ENCODE results near the gene PCNT. TPM values are rescaled to one million over a fixed set of nuclear protein-coding genes. Genes with fewer than 3 reads are reported as not detected.

PCNT gene
- total and polyA plus RNA-seq, 2 donors (not counting 1 experiment from before 2014, with no cell fraction given), result 20.3 to 58.1 TPM

- Mint-ChIP-seq H3K4me1 (no peaks in the 10 kb centered on the region), H3K27ac (no peak overlapping the region), H3K4me3 (no peak overlapping the region), H3K9me3 (ENCODE audit: insufficient read depth) (no peaks in the 10 kb centered on the region), H3K27me3 (no peaks in the 10 kb centered on the region)
- ChIA-PET POLR2A (no interaction called here), CTCF (no interaction called here)
- Histone ChIP-seq H3K4me1 (ENCODE audit: control insufficient read depth in 2 of 2, insufficient read depth in 2 of 2, low read length in 2 of 2) (no peaks in the 10 kb centered on the region), H2AFZ (ENCODE audit: insufficient read depth, low read depth, low read length, poor library complexity, severe bottlenecking) (no peak overlapping the region), H3K27me3 (replicated peaks in 1 of 4; ENCODE audit: control extremely low read depth in 1 of 4, control insufficient read depth in 3 of 4, insufficient read depth in 4 of 4, low read length in 3 of 4) (no peaks in the 10 kb centered on the region), H3K4me2 (replicated peaks; ENCODE audit: low read depth, low read length, poor library complexity, severe bottlenecking) (no peak overlapping the region), H3K79me2 (ENCODE audit: control insufficient read depth, insufficient read depth, low read length) (peaks cover 2% of the 10 kb centered on the region), H3K36me3 (replicated peaks in 1 of 2; ENCODE audit: control extremely low read depth in 1 of 2, control insufficient read depth in 1 of 2, extremely low read depth in 1 of 2, insufficient read depth in 2 of 2, low read length in 1 of 2) (peaks cover 0 to 13% of the 10 kb centered on the region in 2 experiments), H3K4me3 (ENCODE audit: control extremely low read depth in 1 of 5, extremely low read depth in 1 of 5, insufficient read depth in 1 of 5, low read depth in 2 of 5, low read length in 4 of 5) (no peak overlapping the region), H3K9me3 (ENCODE audit: control extremely low read depth in 1 of 3, control insufficient read depth in 2 of 3, insufficient read depth in 1 of 3, low read length in 2 of 3) (no peaks in the 10 kb centered on the region), H3K27ac (ENCODE audit: low read length in 2 of 2) (no peak overlapping the region), H3K9ac (ENCODE audit: low read length) (no peak overlapping the region), H4K20me1 (ENCODE audit: control insufficient read depth, insufficient read depth, low read length, poor library complexity, severe bottlenecking) (no peaks in the 10 kb centered on the region)
- intact Hi-C loops (cut with micrococcal nuclease), result no loop called here
- 93% methylated on average over 19 of the region's 19 CpGs for WGBS (ENCODE audit: insufficient coverage)
- TF ChIP-seq CTCF (IDR thresholded peaks at IDR 0.05) (no peak), EZH2 (IDR thresholded peaks at IDR 0.05; ENCODE audit: borderline replicate concordance, insufficient read depth, low read depth, low read length, poor library complexity, severe bottlenecking) (no peak)
- DNase-seq (no peak), ATAC-seq (ENCODE audit: low read depth) (no peak)
Observed at GRCh38 chr21:46393451-46393940, 69.5 kb downstream of the PCNT start.

GRCh38 chr21:46393941-46394594, 70.1 kb downstream of the PCNT start:
- no peaks in the 10 kb centered on the region for H3K4me1 ChIP-seq (ENCODE audit: control insufficient read depth in 2 of 2, insufficient read depth in 2 of 2, low read length in 2 of 2)
- no peak overlapping the region for H3K4me2 ChIP-seq (replicated peaks; ENCODE audit: low read depth, low read length, poor library complexity, severe bottlenecking)
- H3K27me3 ChIP-seq (replicated peaks in 1 of 4; ENCODE audit: control extremely low read depth in 1 of 4, control insufficient read depth in 3 of 4, insufficient read depth in 4 of 4, low read length in 3 of 4), result no peaks in the 10 kb centered on the region
- DNase-seq (no peak), ATAC-seq (ENCODE audit: low read depth) (no peak)
- TF ChIP-seq EZH2 (IDR thresholded peaks at IDR 0.05; ENCODE audit: borderline replicate concordance, insufficient read depth, low read depth, low read length, poor library complexity, severe bottlenecking), result no peak
- no peak for TF ChIP-seq CTCF (IDR thresholded peaks at IDR 0.05)
- H2AFZ ChIP-seq (ENCODE audit: insufficient read depth, low read depth, low read length, poor library complexity, severe bottlenecking), result no peak overlapping the region
- WGBS (ENCODE audit: insufficient coverage), result 94% methylated on average over 21 of the region's 27 CpGs
- H3K9ac ChIP-seq (ENCODE audit: low read length), result no peak overlapping the region
- no peak overlapping the region for H3K27ac ChIP-seq (ENCODE audit: low read length in 2 of 2)
- ChIA-PET POLR2A (no interaction called here), CTCF (no interaction called here)
- H3K9me3 ChIP-seq (ENCODE audit: control extremely low read depth in 1 of 3, control insufficient read depth in 2 of 3, insufficient read depth in 1 of 3, low read length in 2 of 3), result no peaks in the 10 kb centered on the region
- no peaks in the 10 kb centered on the region for H3K4me1 Mint-ChIP-seq
- no peaks in the 10 kb centered on the region for H3K79me2 ChIP-seq (ENCODE audit: control insufficient read depth, insufficient read depth, low read length)
- no peak overlapping the region for H3K4me3 ChIP-seq (ENCODE audit: control extremely low read depth in 1 of 5, extremely low read depth in 1 of 5, insufficient read depth in 1 of 5, low read depth in 2 of 5, low read length in 4 of 5)
- intact Hi-C loops (cut with micrococcal nuclease), result no loop called here
- no peak overlapping the region for H3K4me3 Mint-ChIP-seq
- no peak overlapping the region for H3K27ac Mint-ChIP-seq
- H3K27me3 Mint-ChIP-seq, result no peaks in the 10 kb centered on the region
- no peaks in the 10 kb centered on the region for H3K9me3 Mint-ChIP-seq (ENCODE audit: insufficient read depth)
- peaks cover 0 to 13% of the 10 kb centered on the region in 2 experiments for H3K36me3 ChIP-seq (replicated peaks in 1 of 2; ENCODE audit: control extremely low read depth in 1 of 2, control insufficient read depth in 1 of 2, extremely low read depth in 1 of 2, insufficient read depth in 2 of 2, low read length in 1 of 2)
- no peaks in the 10 kb centered on the region for H4K20me1 ChIP-seq (ENCODE audit: control insufficient read depth, insufficient read depth, low read length, poor library complexity, severe bottlenecking)

Data from B cell (primary cell).